ENCODE data around the gene VSTM4.

DNA sequence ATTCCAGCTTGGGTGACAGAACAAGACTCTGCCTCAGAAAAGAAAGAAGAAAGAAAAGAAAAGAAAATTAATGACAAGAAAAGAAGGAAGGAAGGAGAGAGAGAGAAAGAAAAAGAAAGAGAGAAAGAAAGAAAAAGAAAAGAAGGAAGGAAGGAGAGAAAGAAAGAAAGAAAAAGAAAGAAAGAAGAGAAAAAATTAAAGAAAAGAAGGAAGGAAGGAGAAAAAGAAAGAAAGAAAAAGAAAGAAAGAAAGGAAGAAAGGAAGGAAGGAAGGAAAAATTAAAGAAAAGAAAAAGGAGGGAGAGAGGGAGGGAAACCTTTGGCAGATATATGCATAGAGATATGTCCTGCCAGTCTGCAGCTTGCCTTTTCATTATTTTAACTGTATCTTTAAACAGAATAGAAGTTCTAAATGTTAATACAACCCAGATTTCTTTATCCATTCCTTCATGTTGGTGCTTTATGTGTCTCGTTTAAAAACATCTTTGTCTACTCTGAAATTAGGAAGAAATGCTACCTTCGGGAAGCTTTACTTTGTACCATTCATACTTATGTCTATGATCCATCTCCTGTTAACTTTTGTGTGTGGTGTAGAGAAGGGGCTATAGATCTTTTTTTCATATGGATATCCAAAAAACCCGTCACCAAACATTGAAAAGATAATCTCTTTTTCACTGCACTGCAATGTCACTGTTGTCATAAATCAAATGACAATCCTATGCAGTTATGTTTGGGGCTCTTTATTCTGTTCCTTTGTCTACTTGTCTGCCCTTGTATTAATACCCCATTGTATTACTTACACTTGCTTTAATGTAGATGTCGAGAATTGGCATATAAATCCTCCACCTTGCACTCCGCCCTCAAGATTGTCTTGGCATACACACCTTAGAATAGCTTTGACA lies 70.8 kb downstream of the VSTM4 start:
- TF ChIP-seq MEF2A (IDR thresholded peaks at IDR 0.05; ENCODE audit: borderline replicate concordance, low read depth) (no peak), REST (IDR thresholded peaks at IDR 0.05; ENCODE audit: low read depth, low read length) (no peak), EZH2phosphoT487 (IDR thresholded peaks at IDR 0.05; ENCODE audit: borderline replicate concordance, low read depth) (no peak)
- TF ChIP-seq, protein P1, sequence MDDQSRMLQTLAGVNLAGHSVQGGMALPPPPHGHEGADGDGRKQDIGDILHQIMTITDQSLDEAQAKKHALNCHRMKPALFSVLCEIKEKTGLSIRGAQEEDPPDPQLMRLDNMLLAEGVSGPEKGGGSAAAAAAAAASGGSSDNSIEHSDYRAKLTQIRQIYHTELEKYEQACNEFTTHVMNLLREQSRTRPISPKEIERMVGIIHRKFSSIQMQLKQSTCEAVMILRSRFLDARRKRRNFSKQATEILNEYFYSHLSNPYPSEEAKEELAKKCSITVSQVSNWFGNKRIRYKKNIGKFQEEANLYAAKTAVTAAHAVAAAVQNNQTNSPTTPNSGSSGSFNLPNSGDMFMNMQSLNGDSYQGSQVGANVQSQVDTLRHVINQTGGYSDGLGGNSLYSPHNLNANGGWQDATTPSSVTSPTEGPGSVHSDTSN (IDR thresholded peaks at IDR 0.05) = no peak
- TF ChIP-seq, protein P2, sequence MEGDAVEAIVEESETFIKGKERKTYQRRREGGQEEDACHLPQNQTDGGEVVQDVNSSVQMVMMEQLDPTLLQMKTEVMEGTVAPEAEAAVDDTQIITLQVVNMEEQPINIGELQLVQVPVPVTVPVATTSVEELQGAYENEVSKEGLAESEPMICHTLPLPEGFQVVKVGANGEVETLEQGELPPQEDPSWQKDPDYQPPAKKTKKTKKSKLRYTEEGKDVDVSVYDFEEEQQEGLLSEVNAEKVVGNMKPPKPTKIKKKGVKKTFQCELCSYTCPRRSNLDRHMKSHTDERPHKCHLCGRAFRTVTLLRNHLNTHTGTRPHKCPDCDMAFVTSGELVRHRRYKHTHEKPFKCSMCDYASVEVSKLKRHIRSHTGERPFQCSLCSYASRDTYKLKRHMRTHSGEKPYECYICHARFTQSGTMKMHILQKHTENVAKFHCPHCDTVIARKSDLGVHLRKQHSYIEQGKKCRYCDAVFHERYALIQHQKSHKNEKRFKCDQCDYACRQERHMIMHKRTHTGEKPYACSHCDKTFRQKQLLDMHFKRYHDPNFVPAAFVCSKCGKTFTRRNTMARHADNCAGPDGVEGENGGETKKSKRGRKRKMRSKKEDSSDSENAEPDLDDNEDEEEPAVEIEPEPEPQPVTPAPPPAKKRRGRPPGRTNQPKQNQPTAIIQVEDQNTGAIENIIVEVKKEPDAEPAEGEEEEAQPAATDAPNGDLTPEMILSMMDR (IDR thresholded peaks at IDR 0.05) = no peak
